GM21717 (cell line): Measurements from ENCODE around the gene GFM2.
"Not testable (repeated sequence)": the region's sequence is repeated elsewhere in the genome, so short reads cannot be mapped to it uniquely, and the experiment has no call there.

Experiments used
- ATAC-seq: cut with Tn5 transposase; IDR thresholded peaks from one replicate; pipeline ENCODE4 v1.9.1; 2021; ENCODE audit warnings: mild to moderate bottlenecking, moderate library complexity; ENCODE audit not compliant: unreplicated experiment

Gene GFM2

GRCh38 chr5:74725331-74725730, 41.6 kb downstream of the GFM2 start:
- ATAC-seq, result no peak

GRCh38 chr5:74722271-74722670, 44.6 kb downstream of the GFM2 start:
- ATAC-seq, result no peak

- ATAC-seq, result no peak
Observed at GRCh38 chr5:74717596-74717995, 49.3 kb downstream of the GFM2 start.

GRCh38 chr5:74693191-74693590, 73.7 kb downstream of the GFM2 start:
- no peak for ATAC-seq

- no peak for ATAC-seq
Observed at GRCh38 chr5:74686962-74687751, 79.8 kb downstream of the GFM2 start.

GRCh38 chr5:74685979-74686631, 80.8 kb downstream of the GFM2 start:
- peak; percentile 58 for ATAC-seq

GRCh38 chr5:74684900-74685851, 81.7 kb downstream of the GFM2 start, which contains the start of gene HEXB:
Gene HEXB, plus strand, starts transcription at chr5:74685233. Its CDS starts 28 bp downstream, at chr5:74685261.
- peak; percentile 73 for ATAC-seq

GRCh38 chr5:74679966-74680365, 87.0 kb downstream of the GFM2 start:
- ATAC-seq, result no peak

GRCh38 chr5:74679300-74679699, 87.6 kb downstream of the GFM2 start:
- ATAC-seq, result not testable (repeated sequence)

- ATAC-seq, result not testable (repeated sequence)
Observed at GRCh38 chr5:74678123-74678522, 88.8 kb downstream of the GFM2 start.

GRCh38 chr5:74676466-74676865, 90.5 kb downstream of the GFM2 start:
- ATAC-seq, result not testable (repeated sequence)

GRCh38 chr5:74673011-74673790, 93.7 kb downstream of the GFM2 start:
- no peak for ATAC-seq

- ATAC-seq, result no peak
Observed at GRCh38 chr5:74672215-74672877, 94.6 kb downstream of the GFM2 start.
